ENCODE results near the gene C9orf72.

DNA sequence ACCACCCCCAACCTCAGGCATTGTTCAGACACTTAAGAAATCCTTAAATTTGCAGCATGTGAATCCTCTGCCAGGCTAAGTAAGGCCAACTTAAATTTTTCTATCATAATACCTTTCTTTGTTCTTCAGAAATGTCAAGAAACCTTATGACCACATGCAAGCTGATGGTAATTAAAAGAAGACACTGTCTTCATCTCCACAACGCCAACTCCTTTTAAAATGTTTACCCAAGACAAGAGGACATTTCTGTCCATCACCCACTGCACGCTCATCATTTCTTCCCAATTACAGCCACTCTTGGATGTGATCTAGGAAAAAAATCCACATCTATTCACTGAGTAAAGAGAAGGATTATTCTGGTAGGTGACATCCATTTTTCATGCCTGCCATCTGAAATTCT is 55.3 kb downstream of the C9orf72 start:
- TF ChIP-seq CTCF (IDR thresholded peaks at IDR 0.05) (no peak), POLR2A (IDR thresholded peaks at IDR 0.05) (no peak)
